ENCODE results near the gene NEDD4. TPM values are rescaled to one million over a fixed set of nuclear protein-coding genes. Genes with fewer than 3 reads are reported as not detected.
"Not testable (repeated sequence)": the region's sequence is repeated elsewhere in the genome, so short reads cannot be mapped to it uniquely, and the experiment has no call there.

Gene NEDD4
- total RNA-seq, 6 donors from 2014 or later, result 8.4 to 18.8 (median 10.5) TPM

DNA sequence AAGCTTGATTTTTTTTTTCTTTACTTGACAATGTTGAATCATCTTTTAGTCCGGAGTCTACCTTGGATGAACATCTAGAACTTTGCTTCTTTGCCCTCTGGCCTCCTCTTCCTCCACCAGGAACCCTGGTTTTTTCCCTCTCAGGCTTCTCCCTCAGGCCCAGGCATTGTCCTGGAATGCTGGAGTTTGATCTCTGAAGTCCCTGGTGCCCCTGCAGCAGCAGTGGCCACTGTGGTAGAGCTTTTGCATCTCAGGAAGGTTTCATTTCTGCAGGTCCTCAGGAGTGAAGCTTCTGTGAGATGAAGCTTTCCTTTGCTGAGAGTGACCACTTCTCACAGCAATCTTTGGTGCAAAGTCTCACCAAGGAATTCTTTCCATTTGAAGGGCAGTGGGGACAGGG lies 39.0 kb upstream of the NEDD4 start:
- Histone ChIP-seq H3K4me1 (no peaks in the 10 kb centered on the region), H3K9me3 (no peaks in the 10 kb centered on the region), H3K27me3 (no peaks in the 10 kb centered on the region), H3K36me3 (no peaks in the 10 kb centered on the region), H3K4me3 (no peak overlapping the region), H3K27ac (no peak overlapping the region)
- DNase-seq, result no peak
- ATAC-seq (ENCODE audit: low FRiP score in 2 of 2), result no peak
- 100% methylated on average over 1 of the region's 1 CpG for WGBS, 2 donors
- no peak for TF ChIP-seq POLR2AphosphoS5 (IDR thresholded peaks at IDR 0.05)
- no peak for TF ChIP-seq EP300 (IDR thresholded peaks at IDR 0.05)
- no peak for TF ChIP-seq CTCF (IDR thresholded peaks at IDR 0.05)
- TF ChIP-seq POLR2A (IDR thresholded peaks at IDR 0.05), result no peak

DNA sequence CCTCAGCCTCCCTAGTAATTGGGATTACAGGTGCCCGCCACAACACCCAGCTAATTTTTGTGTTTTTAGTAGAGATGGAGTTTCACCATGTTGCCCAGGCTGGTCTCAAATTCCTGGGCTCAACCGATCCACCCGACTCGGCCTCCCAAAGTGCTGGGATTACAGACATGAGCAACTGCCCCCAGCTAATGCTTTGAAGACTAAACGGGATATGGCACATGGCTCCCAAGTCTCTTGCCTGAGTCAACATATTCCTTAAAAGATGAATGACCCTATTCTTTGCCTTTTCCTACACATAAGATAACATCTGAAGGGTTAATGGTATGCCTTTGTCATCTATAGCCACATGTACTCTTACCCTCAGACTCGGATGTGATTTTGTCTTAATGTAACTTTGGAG lies 38.4 kb upstream of the NEDD4 start:
- TF ChIP-seq POLR2AphosphoS5 (IDR thresholded peaks at IDR 0.05) (no peak), EP300 (IDR thresholded peaks at IDR 0.05) (no peak), POLR2A (IDR thresholded peaks at IDR 0.05) (no peak), CTCF (IDR thresholded peaks at IDR 0.05) (no peak)
- Histone ChIP-seq H3K4me3 (no peak overlapping the region), H3K27ac (no peak overlapping the region), H3K9me3 (no peaks in the 10 kb centered on the region), H3K4me1 (no peaks in the 10 kb centered on the region), H3K27me3 (no peaks in the 10 kb centered on the region), H3K36me3 (no peaks in the 10 kb centered on the region)
- WGBS, 2 donors, result 88 to 89% methylated on average over 6 of the region's 6 CpGs
- ATAC-seq (ENCODE audit: low FRiP score in 2 of 2), result no peak
- DNase-seq, result no peak

DNA sequence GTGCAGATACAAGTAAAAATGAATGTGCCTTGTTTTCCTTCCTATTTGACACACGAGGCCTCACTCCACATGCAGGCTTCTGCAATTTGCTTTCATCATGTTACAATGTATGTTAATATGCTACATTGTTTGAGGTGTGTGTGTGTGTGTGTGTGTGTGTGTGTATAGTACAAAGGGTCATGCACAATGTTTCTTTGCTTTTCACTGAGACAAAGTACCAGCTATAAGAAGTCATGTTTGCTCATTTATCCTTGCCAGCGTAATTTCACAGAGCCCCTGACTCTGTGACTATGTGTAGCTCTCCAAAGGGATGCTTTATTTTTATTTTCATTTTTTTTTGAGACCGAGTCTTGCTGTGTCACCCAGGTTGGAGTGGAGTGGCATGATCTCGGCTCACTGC lies 38.0 kb upstream of the NEDD4 start:
- H3K4me1 ChIP-seq, result no peaks in the 10 kb centered on the region
- DNase-seq (no peak), ATAC-seq (ENCODE audit: low FRiP score in 2 of 2) (no peak)
- H3K27me3 ChIP-seq, result no peaks in the 10 kb centered on the region
- 81 to 82% methylated on average over 4 of the region's 4 CpGs for WGBS, 2 donors
- no peak overlapping the region for H3K4me3 ChIP-seq
- TF ChIP-seq EP300 (IDR thresholded peaks at IDR 0.05) (no peak), POLR2A (IDR thresholded peaks at IDR 0.05) (no peak), CTCF (IDR thresholded peaks at IDR 0.05) (no peak), POLR2AphosphoS5 (IDR thresholded peaks at IDR 0.05) (no peak)
- H3K27ac ChIP-seq, result no peak overlapping the region
- no peaks in the 10 kb centered on the region for H3K36me3 ChIP-seq
- H3K9me3 ChIP-seq, result no peaks in the 10 kb centered on the region

DNA sequence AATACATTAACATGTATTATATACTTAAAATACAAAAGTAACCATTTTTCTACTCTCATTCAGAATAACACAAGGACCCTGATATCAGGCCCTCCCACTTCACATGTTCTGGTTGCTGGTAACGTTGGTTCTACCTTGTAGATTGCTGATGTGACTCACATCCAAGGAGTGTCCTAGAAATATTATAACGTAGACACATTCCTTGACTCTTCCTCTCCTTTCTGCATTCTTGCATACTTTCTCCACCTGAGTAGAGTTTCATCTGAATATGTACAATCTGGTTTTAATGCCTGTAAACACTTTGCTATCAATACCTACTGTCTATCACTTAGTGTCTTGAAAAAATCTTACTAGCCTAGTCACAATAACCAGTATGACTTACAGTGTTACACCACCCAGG lies 35.0 kb upstream of the NEDD4 start:
- WGBS, 2 donors, result 83 to 86% methylated on average over 2 of the region's 2 CpGs
- H3K36me3 ChIP-seq, result no peaks in the 10 kb centered on the region
- TF ChIP-seq POLR2A (IDR thresholded peaks at IDR 0.05) (no peak), EP300 (IDR thresholded peaks at IDR 0.05) (no peak), CTCF (IDR thresholded peaks at IDR 0.05) (no peak), POLR2AphosphoS5 (IDR thresholded peaks at IDR 0.05) (no peak)

GRCh38 chr15:56023160-56023559 lies 29.7 kb upstream of the NEDD4 start:
- H3K9me3 ChIP-seq; H3K36me3 ChIP-seq; H3K27me3 ChIP-seq; H3K4me1 ChIP-seq; H3K27ac ChIP-seq; H3K4me3 ChIP-seq; DNase-seq; ATAC-seq (ENCODE audit: low FRiP score in 2 of 2): not testable (repeated sequence)
- WGBS, 2 donors, result 80% methylated on average over 7 of the region's 7 CpGs

More for the DNA sequence above, 35.0 kb upstream of the NEDD4 start:
- DNase-seq (no peak), ATAC-seq (ENCODE audit: low FRiP score in 2 of 2) (no peak)
- no peak overlapping the region for H3K4me3 ChIP-seq
- no peaks in the 10 kb centered on the region for H3K9me3 ChIP-seq
- H3K4me1 ChIP-seq, result no peaks in the 10 kb centered on the region
- no peak overlapping the region for H3K27ac ChIP-seq
- H3K27me3 ChIP-seq, result no peaks in the 10 kb centered on the region

All from upper lobe of left lung (tissue), 6 donors.